IPS-NIHi7 (cell line): ENCODE results near the gene VAV2.

Experiments
- DNase-seq: peaks from one replicate; pipeline ENCODE4 v3.0.0; 2012; ENCODE audit warnings: mixed read lengths; ENCODE audit errors: extremely low spot score

VAV2 gene

DNA sequence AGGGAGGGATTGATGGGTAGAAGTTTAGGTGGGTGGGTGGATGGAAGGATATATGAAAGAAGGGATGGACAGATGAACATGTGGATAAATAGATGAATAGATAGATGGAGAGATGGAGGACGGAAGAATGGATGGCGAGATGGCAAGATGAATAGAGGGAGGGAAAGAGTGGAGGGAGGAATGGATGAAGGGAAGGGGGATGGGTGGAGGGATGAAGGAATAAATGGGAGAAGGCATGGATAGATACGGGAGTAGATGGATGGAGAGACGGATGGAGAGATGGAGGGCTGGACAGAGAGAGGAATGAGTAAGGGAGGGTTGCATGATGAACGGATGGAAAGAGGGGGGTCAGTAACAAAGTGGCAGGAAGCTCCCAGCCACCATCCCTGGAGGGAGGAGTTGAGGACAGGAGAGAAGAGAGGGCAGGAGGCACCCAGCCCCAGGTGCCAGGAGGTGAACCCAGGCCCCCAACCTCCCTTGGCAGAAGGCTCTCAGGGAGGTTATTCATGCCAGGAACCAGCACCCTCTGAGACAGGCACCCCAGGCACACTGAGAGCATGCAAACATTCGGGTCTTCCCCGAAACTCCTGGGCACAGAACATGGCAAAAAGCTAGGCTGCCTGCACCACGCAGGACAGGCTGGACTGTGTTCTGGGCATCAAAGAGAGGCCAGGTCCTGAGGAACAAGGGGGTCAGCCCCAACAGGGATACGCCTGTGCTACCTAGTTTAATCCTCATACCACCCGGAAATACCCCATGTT, 263.1 kb downstream of the VAV2 start:
- DNase-seq, result no peak

DNA sequence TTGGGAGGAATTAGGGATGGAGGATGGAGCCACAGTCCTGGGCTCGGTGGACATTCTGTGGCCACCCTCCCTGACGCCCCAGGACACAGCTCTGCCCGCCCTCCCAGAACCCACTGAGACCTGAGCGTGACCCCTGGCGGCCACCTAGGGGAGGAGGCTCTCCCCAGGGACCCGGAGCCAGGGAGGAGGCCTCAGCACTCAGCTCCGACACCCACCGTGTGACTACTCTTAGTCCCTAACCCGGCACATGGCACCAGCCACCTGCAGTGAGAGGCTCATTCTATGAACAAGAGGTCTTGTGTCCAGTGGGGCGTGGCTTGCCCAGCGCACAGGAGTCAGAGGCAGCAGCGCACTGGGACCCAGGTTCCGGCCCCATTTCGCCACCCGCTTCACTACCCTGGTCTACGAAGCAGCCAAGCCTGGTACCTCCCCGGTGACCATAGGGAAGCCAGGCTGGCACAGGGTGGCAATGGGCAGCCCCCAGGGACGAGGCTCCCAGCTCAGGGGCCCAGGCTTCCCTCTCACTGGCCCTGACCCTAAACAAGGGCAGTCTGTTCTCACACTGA, 264.2 kb downstream of the VAV2 start:
- DNase-seq, result no peak

DNA sequence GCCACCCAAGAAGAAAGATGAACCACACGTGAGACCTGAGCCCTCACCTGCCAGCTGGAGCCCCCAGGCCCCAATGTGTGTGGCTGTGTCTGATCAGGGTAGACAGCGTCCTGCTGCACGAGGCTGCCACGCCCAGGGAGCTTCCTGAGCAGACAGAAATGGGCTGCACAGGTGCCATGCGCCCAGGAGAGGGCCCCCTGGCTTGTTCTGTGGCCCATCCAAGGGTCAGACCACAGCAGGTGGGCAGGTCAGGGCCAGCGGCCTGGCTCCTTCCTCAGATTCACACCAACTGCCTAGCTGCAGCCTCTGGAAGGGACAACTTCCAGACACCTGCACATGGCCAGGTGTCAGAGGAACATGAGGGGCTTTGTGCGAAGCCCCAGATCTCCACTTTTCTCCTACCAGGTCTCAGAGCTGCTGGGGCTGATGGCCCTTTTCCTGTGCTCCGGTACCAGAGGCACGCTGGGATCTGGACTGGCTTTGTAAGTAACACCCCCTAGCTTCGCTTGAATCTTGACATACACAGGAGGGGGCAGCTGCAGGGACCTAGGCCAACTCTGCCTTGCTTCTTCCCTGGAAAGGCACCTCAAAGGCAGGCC, 264.7 kb downstream of the VAV2 start:
- no peak for DNase-seq

DNA sequence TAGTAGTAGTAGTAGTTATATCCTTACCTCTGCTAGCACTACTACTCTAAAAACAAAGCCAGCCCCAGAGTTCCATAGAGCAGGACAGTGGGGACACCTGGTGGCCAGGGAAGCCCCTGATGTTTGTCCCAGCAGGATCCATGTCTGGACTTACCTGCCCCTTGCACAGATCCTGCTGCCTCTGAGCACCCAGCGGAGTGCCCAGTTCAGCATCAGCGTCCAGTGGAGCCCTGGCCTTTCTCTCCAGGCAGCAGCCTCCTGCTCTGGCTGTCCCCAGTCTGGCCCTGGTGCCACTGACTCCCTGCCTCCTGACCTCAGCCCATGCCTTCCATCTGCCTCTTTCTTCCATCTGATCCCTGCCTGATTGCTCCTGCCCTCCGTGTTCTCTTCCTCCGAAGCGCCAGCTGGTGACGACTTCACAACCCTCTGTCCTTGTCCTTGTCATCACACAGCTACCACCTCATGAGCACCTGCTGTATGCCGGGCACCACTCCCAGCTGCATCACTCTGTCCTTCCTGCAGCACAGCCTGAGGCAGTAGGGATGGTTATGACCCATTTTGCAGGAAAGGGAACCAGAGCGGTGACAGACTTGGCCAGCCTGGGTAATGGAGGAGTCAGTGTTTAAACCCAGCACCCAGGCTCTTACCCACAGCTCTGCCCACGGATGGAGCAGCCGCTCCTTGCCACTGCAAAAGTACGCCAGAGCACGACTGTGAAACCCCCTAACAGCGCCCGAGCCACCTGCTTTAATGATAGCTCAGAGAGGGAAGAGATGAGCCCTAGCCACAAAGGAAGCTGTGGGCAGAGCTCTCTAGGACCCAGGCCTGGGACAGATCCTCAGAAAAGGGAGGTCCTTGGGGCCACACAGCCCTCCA, 265.5 kb downstream of the VAV2 start:
- DNase-seq, result peak; percentile 79

DNA sequence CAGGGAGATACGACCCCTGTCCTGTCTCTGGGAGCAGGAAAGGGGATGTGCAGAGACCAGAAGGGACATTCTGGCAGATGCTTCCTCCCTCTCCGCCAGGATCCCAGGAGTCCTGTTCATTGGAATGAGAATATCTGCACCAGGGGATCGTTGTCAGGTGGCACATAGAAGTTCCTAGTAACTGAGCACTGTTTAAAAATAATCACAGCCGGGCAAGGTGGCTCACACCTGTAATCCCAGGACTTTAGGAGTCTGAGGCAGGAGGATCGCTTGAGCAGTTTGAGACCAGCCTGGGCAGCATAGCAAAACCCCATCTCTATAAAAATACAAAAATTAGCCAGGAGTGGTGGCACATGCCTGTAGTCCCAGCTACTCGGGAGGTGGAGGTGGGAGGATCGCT, 266.2 kb downstream of the VAV2 start:
- no peak for DNase-seq

DNA sequence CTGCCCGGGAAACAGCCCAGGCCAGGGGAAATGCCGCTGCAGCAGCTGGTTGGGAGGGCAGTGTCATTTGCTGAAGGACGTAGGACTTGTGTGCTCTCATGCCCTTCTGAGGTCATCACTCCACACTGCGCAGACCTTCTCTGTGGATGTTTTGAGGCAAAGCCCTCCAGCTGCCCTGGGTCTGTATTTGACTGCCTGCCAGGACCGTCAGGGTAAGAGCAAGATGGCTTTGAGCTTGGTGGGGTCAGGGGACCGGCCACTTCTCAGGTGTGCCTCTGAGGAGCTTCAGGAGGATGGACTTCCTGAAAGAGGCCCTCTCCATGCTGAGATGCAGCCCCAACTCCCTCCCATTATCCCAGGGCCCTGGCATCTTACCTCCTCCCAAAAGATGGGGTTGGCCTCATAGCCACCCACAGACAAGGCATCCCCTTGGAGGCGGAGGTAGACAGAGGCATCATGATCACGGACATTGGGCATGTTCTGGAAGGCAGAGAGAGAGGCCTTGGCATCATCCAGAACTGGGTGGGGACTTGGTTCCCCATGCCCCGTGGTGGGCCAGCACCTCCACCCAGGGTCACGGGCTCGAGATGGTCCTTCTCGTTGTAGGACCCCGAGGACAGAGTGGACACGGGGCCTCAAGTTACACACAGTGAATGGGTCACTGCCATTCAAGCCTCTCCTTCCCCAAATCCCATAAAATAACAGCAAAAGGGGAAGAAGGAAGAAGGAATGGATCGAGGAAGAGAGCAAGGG, 273.4 kb downstream of the VAV2 start:
- DNase-seq, result no peak

DNA sequence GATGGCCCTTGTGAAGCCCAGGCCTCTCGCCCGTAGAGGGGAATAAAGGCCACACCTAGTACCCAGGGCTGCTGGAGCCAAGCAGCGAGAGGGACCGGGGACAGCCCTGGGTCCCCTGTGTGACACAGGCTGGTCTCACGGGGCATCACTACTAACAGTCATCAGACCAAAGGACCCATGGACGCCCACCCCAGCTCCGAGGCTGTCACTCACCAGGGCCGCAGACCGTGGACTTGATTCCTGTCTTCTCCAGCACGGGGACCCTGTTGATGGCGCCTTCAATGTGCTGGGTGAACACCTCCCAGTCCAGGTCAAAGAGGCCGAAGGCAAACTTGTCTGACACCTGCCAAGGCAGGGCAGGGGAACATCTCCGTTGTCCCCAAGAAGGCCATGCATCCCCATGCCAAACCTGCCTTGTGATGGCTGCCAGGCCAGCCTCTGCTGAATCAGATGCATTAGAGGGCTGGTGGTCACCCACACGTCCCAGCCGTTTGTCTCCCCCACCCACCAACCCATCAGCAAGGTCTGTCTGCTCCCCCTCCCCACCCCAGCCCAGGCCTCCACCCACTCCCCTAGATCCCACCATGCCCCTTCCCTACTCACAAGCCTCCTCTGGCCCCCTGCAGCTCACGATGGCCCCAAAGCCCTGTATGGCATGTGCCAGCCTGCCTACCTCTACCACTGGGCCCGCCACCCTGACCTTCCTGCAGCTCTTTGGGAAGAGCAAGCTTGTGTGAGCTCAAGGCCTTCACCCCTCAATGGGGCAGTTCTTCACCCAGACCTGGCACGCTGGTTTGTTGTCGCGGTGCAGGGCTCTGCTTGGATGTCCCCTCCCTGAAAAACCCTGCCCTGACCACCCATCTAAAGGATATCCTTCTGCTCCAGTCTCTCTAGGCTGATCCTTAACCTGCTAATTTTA, 274.8 kb downstream of the VAV2 start:
- no peak for DNase-seq

DNA sequence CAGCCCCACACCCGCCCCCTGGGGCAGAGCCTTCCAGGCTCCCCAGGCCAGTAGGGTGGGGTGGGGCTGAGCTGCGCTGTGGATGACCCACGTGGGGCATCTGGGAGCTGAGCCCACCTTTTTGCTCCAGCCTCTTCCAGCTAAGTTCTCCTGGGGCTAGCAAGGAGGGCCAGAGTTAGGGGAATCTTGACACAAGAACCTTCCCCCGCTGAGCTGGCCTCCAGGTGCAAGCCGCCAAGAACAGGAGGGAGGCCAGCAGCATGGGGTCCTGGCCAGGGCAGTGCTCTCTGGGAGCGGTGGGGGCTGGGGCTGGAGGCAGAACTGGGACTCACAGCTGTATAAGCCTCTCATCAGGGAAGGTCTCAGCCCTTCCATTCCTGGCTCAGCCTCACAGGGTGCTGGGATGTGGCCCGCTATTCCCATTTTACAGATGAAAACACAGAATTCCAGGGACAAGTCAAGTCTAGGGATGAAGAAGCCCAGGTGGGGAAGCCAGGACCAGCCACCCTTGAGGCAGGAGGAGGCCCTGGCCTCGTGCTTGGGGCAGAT, 275.5 kb downstream of the VAV2 start:
- DNase-seq, result no peak

DNA sequence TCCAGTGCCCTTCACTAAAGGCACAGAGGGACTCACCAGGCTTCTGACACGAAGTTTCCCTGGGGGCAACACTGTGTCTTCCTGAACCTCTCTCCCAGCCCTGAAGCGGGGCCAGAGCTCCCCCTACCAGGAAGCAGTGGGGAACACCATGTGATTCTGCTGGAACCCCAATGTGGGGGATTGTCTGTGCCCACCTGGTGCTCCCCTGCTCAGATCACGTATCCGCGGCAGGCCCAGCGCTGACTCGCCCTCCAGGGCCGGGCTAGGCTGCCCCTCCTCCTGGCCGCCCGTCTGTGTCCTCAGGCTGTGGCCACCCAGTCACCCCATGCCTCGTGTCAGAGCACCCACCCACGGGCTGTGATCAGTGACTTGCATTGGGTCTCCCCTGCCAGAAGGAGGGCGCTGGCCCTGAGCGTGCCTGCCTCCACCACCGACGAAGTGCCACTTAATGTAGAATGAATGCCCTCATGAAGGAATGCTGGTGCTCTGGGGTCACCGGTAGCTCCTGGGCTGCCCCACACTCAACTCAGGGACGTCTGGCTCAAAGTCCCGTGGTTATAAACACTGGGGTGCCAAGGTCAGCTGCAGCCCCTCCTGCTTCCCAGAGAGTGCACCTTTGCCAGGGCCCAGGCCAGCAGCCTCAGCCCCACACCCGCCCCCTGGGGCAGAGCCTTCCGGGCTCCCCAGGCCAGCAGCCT, 276.1 kb downstream of the VAV2 start:
- DNase-seq, result peak; percentile 62

DNA sequence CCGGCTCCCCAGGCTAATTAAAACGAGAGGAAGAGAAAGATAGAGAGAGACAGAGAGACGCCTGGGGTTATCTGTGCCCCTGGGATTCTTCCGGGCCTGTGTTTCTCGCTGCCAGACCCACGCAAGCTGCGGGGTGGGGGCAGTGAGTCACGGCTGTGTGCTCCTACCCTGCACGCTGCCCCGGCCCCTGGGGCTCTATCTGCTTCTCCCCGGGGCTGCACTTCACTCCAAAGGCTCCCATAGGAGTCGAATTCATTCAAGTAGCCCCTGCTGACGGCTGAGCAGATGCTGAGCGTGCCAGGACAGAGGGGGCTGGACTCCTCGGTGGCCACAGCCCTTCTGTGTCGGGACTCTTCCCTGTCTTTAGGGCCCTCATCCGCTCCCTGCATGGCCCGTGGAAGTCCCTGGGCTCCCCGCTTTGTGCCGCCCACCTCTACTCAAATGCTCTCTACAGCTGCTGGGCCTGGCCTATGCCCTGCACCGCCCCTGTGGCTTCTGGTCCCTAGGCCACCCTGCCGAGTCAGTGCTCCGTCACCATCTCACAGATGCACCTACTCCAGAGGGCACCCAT, 276.7 kb downstream of the VAV2 start:
- DNase-seq, result no peak

DNA sequence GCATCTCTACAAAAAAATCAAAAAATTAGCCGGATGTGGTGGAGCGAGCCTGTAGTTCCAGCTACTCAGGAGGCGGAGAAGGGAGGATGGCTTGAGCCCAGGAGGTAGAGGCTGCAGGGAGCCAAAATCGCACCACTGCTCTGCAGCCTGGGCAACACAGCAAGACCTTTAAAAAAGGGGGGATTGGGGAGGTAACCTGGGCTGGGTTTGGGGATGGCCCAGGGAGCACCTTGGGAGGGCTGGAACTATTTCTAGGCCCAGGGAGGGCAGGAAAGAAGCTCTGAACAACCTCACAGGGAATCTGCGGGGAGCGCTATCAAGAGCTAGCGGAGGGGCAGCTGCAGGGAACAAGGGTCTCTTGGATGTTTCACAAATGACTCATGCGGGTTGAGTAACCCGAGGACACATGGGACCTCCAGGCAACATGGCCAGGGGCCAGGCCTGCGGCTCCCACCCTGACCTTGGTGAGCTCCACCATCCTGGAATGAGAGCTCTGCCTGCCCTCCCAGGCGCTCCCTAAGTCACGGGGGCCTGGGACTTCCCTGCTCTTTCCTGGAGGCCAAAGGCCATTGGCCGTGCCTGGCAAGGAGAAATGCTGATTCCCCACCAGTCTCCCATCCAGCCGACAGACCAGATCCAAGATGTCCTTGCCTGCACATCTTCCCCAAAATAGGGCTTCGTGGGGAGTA, 277.4 kb downstream of the VAV2 start:
- no peak for DNase-seq

DNA sequence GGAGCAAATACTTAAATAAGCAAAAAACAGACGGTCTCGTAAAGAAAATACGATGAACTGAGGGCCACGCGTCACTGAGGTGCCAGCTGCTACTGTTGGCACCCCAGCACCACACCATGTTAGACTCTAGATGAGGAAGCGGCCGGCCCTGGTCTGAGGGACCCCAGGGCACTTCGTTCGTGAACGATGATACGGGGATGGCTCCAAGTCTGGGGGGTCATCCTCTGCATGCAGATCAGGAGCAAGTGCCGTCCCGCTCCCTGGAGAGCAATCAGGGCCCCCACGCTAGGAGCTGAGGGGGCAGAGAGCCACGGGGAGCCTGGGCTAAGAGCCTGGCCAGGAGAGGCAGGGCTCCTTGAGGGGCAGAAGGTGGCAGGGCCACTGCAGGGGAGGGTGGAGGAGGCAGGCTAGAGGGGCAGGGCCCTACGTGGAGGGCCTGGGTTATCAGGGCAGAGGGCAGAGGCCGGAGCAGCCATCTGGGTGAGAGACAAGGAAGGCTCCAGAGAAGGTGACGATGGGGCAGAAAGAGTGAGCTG, 278.1 kb downstream of the VAV2 start:
- DNase-seq, result no peak

DNA sequence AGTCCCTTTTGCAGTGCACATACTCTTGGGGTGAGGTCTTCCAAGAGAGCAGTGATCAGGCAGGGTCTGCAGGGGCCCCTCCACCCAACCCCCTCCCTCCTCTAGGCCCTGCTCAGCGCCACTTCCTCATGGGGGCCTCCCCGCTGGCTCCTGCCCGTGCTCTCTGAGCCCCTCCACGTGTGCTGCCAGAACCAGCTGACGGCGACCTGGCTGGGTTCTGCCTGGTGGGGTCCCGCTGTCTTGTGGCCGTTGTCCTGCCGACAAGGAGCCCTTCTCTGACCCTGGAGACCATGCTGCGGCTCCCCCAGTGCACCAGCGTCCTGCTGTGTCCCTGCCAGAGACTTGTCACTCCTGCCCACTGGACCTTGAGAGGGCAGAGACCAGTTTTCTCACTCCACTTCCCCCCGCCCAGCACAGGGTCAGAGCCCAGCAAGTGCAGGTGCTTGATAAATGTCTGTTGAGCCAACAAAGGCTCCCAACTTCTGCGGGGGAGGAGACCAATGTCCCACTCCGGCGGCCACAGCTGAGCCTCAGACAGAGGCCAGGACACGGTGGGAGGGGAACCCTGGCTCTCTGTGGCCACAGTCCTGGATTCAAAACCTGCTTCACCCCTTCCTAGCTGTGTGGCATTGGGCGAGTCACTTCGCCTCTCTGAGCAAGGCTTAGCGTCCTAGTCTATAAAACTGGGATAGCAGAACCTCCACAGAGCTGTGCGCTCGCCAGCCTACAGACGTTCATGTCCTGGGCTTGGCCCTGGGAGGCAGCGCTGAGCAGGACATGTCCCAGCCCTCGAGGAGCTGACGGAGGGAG, 278.8 kb downstream of the VAV2 start:
- DNase-seq, result no peak

DNA sequence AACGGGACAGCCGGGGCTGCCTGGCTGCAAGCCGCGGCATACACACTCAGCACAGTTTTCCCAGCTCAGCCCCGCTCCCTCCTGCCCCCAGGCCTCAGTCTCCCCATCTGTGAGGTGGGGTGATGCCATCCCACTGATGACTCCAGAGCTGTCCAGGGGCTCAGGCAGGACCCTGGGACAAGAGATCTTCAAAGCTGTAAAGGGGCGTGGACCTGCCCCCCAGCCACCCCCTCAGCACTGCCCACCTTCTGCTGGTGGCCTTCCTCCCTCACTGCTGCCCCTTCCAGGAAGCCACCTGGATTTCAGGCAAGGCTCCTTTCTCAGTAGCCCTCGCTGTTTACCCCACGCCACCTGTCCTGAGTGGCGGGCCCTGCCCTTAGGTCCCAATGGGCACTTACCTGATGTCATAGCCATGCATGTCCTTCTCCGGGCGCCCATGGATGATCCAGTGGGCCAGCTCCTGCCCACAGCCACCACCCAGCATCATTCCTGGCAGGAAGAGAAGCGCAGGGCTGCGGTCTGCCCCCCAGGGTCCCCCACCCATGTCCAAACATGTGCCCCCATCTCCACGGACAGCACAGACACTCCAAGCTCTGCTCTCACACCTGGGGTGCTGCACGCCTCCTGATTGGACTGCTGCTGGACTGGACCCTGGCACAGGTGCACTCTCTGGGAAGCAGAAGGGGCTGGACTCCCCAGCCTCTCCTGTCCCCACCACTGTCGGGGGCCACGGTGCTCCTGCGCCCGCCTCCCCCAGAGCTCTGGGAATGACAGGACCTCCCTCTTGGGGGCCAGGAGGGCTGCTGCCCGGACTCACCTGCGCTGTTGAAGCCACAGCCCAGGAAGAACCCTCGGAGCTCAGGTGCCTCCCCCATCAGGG, 279.7 kb downstream of the VAV2 start:
- no peak for DNase-seq
